ENCODE results near the gene KAZN.

The KAZN gene

DNA sequence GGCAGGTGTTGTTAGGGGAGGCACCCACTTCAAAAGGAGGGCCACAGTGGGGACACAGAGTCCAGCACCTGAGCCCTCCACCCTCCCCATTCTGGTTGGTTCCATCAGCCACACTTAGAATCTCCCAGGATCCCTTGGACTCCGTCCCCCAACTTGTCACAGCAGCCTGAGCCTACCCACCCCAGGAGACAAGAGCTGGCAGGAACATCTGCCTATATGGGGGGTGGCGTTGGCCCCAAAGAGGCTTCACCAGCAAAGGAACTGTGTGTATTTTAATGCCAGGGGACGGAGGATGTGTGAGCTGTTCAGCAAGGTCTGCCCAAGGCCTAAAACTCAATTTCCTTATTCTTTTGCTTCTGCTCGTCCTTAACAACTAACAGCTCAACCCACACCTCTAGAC, 468.7 kb downstream of the KAZN start:
- DNase-seq (ENCODE audit: low read depth) = no peak
- H3K4me3 ChIP-seq (ENCODE audit: low read length) = no peak overlapping the region
- TF ChIP-seq, protein P1, sequence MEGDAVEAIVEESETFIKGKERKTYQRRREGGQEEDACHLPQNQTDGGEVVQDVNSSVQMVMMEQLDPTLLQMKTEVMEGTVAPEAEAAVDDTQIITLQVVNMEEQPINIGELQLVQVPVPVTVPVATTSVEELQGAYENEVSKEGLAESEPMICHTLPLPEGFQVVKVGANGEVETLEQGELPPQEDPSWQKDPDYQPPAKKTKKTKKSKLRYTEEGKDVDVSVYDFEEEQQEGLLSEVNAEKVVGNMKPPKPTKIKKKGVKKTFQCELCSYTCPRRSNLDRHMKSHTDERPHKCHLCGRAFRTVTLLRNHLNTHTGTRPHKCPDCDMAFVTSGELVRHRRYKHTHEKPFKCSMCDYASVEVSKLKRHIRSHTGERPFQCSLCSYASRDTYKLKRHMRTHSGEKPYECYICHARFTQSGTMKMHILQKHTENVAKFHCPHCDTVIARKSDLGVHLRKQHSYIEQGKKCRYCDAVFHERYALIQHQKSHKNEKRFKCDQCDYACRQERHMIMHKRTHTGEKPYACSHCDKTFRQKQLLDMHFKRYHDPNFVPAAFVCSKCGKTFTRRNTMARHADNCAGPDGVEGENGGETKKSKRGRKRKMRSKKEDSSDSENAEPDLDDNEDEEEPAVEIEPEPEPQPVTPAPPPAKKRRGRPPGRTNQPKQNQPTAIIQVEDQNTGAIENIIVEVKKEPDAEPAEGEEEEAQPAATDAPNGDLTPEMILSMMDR (conservative IDR thresholded peaks at IDR 0.05; ENCODE audit: low read depth, low read length) = no peak

DNA sequence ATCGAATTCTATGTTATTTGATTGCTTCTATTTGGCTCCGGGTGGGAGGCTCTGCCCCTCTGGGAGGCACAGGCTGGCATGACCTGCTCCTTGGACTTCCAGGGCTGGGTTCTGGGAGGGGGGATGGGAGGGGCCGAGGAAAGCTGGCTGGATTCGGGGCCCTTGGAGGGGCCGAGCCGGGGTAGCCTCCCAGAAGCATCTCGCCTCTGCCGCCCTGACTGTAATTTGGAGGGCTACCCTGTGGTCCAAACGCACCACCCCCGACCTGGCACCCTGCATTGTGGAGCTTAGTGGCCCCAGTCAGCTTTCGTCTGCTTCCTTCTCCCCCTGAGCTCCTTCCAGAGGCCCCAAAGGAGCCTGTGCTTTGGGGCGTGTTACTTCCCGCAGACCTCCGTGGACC, 469.7 kb downstream of the KAZN start:
- TF ChIP-seq, protein P1 (conservative IDR thresholded peaks at IDR 0.05; ENCODE audit: low read depth, low read length) = no peak
- no peak for DNase-seq (ENCODE audit: low read depth)
- no peak overlapping the region for H3K4me3 ChIP-seq (ENCODE audit: low read length)

DNA sequence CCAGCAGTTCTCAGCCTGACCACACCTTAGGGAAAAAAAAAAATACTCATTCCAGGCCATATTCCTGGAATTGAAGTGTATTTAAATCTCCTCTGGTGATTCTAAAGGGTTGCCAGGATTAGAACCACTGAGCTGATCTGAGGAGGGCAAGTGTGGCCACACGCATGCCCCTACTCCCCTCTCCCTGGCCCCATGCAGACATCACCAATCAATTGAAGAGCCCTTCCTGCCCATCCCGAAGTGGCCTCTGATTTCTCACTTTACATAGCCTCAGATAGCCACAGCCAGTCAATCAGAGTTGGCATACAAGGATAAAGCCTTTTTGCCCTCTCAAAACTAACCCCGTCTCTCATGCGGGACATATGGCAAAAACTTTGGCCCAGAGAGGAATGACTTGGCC, 470.5 kb downstream of the KAZN start:
- TF ChIP-seq, protein P1 (conservative IDR thresholded peaks at IDR 0.05; ENCODE audit: low read depth, low read length) = no peak
- no peak for DNase-seq (ENCODE audit: low read depth)
- H3K4me3 ChIP-seq (ENCODE audit: low read length) = no peak overlapping the region

DNA sequence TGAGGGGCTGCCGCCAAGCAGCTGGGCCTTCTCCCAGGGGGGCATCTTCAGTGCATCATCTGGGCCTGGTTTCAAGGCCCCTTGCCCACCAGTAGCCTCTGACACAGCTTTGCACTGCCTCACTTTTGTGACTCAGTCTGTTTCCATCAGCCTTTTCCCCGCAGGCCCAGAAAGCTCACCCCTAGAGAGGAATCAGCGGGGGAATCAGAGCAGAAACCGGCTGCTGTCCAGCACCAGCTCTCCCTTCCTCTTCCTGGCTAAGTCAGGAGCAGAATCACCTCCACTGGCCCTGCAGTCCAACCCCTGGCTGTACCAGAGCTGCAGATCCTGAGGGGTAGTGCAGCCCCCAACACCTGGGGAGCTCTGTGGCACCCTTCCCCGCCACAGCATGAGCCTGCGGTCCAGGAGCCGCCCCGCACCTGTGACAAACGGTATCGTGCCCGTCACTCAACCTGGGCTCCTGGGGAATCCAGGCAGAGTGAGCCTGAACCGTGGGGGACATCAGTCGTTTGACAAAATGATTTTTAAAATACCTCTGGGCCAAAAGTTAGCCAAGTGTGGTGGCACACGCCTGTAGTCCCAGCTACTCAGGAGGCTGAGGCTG, 471.8 kb downstream of the KAZN start:
- no peak overlapping the region for H3K4me3 ChIP-seq (ENCODE audit: low read length)
- DNase-seq (ENCODE audit: low read depth) = no peak
- TF ChIP-seq, protein P1 (conservative IDR thresholded peaks at IDR 0.05; ENCODE audit: low read depth, low read length) = no peak

DNA sequence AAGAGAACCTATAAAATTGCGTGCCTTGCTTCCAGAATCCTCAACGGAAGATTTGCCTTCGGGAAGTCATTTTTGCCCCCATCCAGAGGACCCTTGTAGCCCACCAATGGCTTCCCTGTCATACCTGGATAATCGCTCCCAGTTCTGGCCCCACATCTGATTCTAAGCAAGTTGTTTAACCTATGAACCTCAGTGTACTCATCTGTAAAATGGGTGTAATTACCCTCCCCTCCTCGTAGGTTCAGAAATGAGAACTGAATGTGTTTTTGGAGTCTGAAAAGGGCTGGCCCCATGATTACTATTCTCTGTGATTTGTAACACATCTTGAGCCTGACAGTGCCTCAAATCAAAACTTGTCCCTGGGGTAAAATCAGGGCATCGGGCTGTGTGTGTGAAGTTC, 473.5 kb downstream of the KAZN start:
- H3K4me3 ChIP-seq (ENCODE audit: low read length) = no peak overlapping the region
- no peak for DNase-seq (ENCODE audit: low read depth)
- TF ChIP-seq, protein P1 (conservative IDR thresholded peaks at IDR 0.05; ENCODE audit: low read depth, low read length) = no peak

DNA sequence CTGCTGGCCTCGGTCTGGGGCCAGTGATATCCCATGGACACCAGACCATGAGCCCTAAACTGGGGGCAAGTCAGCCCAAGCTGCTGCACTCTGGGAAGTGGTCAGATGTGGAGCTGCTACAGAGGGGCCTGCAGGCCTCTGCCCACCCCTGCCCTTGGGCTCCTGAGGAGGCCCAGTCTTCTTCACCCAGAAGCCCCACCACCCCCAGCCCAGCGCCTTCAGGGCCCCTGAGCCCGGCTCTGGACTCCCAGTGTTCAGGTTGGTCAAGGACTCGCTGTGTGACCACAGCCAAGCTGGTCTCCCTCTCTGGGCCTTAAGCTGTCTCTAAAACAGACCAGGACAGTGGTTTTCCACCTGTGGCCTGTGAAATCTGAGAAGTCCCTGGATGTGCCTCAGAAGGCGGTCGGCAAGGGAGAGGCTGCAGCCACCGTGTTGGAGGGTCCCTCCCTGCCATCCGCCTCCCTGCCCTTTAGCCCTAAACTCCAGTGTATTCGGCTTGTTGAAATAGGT, 475.4 kb downstream of the KAZN start:
- TF ChIP-seq, protein P1 (conservative IDR thresholded peaks at IDR 0.05; ENCODE audit: low read depth, low read length) = no peak
- no peak overlapping the region for H3K4me3 ChIP-seq (ENCODE audit: low read length)
- DNase-seq (ENCODE audit: low read depth) = no peak

DNA sequence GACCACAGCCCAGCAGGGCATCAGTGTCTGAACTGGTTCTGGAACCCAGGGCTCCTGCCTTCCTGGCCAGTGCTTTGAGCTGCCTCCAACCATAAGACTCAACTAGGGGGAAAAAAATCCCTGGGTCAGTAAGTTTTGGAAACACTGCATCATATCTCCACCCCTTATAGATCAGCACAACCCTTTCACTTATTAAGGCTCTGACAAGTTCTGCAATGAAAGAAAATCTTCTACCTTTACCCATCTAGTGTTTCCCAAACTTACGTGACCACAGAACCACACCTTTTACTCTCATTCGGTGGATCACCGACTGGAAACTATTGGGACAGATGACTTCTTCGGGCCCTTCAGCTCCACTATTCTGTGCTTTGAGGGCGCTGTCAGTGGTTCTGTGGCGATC, 476.7 kb downstream of the KAZN start:
- TF ChIP-seq, protein P1 (conservative IDR thresholded peaks at IDR 0.05; ENCODE audit: low read depth, low read length) = no peak
- no peak overlapping the region for H3K4me3 ChIP-seq (ENCODE audit: low read length)
- no peak for DNase-seq (ENCODE audit: low read depth)
